ENCODE measurements around the gene SCYL2.
"Not testable (repeated sequence)": the region's sequence is repeated elsewhere in the genome, so short reads cannot be mapped to it uniquely, and the experiment has no call there.

The SCYL2 gene

DNA sequence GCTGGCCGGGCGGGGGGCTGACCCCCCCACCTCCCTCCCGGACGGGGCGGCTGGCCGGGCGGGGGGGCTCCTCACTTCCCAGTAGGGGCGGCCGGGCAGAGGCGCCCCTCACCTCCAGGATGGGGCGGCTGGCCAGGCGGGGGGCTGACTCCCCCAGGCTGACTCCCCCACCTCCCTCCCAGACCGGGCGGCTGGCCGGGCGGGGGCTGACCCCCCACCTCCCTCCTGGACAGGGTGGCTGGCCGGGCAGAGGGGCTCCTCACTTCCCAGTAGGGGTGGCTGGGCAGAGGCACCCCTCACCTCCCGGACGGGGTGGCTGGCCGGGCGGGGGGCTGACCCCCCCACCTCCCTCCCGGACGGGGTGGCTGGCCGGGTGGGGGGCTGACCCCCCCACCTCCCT is 27.4 kb downstream of the SCYL2 start:
- H3K27me3 ChIP-seq (ENCODE audit: low read depth, low read length); H3K4me1 ChIP-seq (ENCODE audit: control insufficient read depth in 1 of 2, insufficient read depth in 2 of 2, low read length in 2 of 2); H3K9me3 ChIP-seq (ENCODE audit: control insufficient read depth in 1 of 2, low read length in 2 of 2); H3K4me3 ChIP-seq (ENCODE audit: low read depth in 1 of 2, low read length in 2 of 2); H3K27ac ChIP-seq (ENCODE audit: low read length): not testable (repeated sequence)
- peaks cover 3 to 18% of the 10 kb centered on the region in 2 donors for H3K36me3 ChIP-seq (ENCODE audit: control insufficient read depth in 1 of 2, insufficient read depth in 2 of 2, low read length in 2 of 2)

GRCh38 chr12:100295764-100296555 is 29.0 kb downstream of the SCYL2 start:
- Histone ChIP-seq H3K9me3 (ENCODE audit: control insufficient read depth in 1 of 2, low read length in 2 of 2) (no peaks in the 10 kb centered on the region), H3K4me1 (ENCODE audit: control insufficient read depth in 1 of 2, insufficient read depth in 2 of 2, low read length in 2 of 2) (no peaks in the 10 kb centered on the region), H3K27me3 (ENCODE audit: low read depth, low read length) (no peaks in the 10 kb centered on the region), H3K36me3 (ENCODE audit: control insufficient read depth in 1 of 2, insufficient read depth in 2 of 2, low read length in 2 of 2) (peaks cover 10 to 34% of the 10 kb centered on the region in 2 donors), H3K4me3 (ENCODE audit: low read depth in 1 of 2, low read length in 2 of 2) (no peak overlapping the region), H3K27ac (ENCODE audit: low read length) (no peak overlapping the region)

DNA sequence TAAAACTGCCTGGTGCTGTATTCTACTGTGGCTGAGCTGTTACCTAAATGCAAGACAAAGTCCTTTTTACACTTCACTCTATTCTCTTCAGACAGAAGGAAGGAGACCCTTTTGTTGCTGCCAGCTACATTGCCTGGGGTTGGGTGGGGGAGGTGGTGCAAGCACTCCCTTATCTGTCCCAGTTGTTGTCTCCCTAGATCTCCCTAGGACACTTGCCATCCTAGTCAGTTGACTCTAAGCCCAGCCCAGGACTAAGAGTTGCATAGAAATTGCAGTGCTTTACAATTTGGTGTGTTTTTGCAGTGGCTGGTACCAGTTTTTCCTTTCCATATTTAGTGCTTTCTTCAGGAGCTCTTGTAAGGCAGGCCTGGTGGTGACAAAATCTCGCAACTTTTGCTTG is 35.1 kb downstream of the SCYL2 start:
- H3K9me3 ChIP-seq (ENCODE audit: control insufficient read depth in 1 of 2, low read length in 2 of 2), result no peaks in the 10 kb centered on the region
- H3K4me1 ChIP-seq (ENCODE audit: control insufficient read depth in 1 of 2, insufficient read depth in 2 of 2, low read length in 2 of 2), result no peaks in the 10 kb centered on the region
- H3K27ac ChIP-seq (ENCODE audit: low read length), result no peak overlapping the region
- H3K27me3 ChIP-seq (ENCODE audit: low read depth, low read length), result no peaks in the 10 kb centered on the region
- H3K4me3 ChIP-seq (ENCODE audit: low read depth in 1 of 2, low read length in 2 of 2), result no peak overlapping the region
- H3K36me3 ChIP-seq (ENCODE audit: control insufficient read depth in 1 of 2, insufficient read depth in 2 of 2, low read length in 2 of 2), result peaks cover 11 to 45% of the 10 kb centered on the region in 2 donors

- peaks cover 11 to 41% of the 10 kb centered on the region in 2 donors for H3K36me3 ChIP-seq (ENCODE audit: control insufficient read depth in 1 of 2, insufficient read depth in 2 of 2, low read length in 2 of 2)
- no peaks in the 10 kb centered on the region for H3K4me1 ChIP-seq (ENCODE audit: control insufficient read depth in 1 of 2, insufficient read depth in 2 of 2, low read length in 2 of 2)
- H3K9me3 ChIP-seq (ENCODE audit: control insufficient read depth in 1 of 2, low read length in 2 of 2), result no peaks in the 10 kb centered on the region
- H3K4me3 ChIP-seq (ENCODE audit: low read depth in 1 of 2, low read length in 2 of 2), result no peak overlapping the region
- H3K27me3 ChIP-seq (ENCODE audit: low read depth, low read length), result no peaks in the 10 kb centered on the region
- no peak overlapping the region for H3K27ac ChIP-seq (ENCODE audit: low read length)
These were observed 36.9 kb downstream of the SCYL2 start for GRCh38 chr12:100303831-100304230.

DNA sequence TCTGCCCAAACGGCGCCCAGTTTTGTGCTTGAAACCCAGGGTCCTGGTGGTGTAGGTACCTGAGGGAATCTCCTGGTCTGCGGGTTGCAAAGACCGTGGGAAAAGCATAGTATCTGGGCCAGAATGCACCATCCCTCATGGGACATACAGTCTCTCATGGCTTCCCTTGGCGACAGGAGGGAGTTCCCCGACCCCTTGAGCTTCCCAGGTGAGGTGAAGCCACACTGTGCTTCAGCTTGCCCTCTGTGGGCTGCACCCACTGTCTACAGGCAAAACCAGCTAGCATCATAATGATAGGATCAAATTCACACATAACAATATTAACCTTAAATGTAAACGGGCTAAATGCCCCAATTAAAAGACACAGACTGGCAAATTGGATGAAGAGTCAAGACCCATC is 37.4 kb downstream of the SCYL2 start:
- H3K9me3 ChIP-seq (ENCODE audit: control insufficient read depth in 1 of 2, low read length in 2 of 2); H3K27me3 ChIP-seq (ENCODE audit: low read depth, low read length); H3K4me3 ChIP-seq (ENCODE audit: low read depth in 1 of 2, low read length in 2 of 2); H3K27ac ChIP-seq (ENCODE audit: low read length); H3K4me1 ChIP-seq (ENCODE audit: control insufficient read depth in 1 of 2, insufficient read depth in 2 of 2, low read length in 2 of 2): not testable (repeated sequence)
- H3K36me3 ChIP-seq (ENCODE audit: control insufficient read depth in 1 of 2, insufficient read depth in 2 of 2, low read length in 2 of 2), result peaks cover 8 to 38% of the 10 kb centered on the region in 2 donors

GRCh38 chr12:100308138-100308537 is 41.2 kb downstream of the SCYL2 start:
- H3K27me3 ChIP-seq (ENCODE audit: low read depth, low read length); H3K4me1 ChIP-seq (ENCODE audit: control insufficient read depth in 1 of 2, insufficient read depth in 2 of 2, low read length in 2 of 2); H3K9me3 ChIP-seq (ENCODE audit: control insufficient read depth in 1 of 2, low read length in 2 of 2); H3K4me3 ChIP-seq (ENCODE audit: low read depth in 1 of 2, low read length in 2 of 2); H3K27ac ChIP-seq (ENCODE audit: low read length): not testable (repeated sequence)
- H3K36me3 ChIP-seq (ENCODE audit: control insufficient read depth in 1 of 2, insufficient read depth in 2 of 2, low read length in 2 of 2), result peaks cover 15 to 24% of the 10 kb centered on the region in 2 donors

DNA sequence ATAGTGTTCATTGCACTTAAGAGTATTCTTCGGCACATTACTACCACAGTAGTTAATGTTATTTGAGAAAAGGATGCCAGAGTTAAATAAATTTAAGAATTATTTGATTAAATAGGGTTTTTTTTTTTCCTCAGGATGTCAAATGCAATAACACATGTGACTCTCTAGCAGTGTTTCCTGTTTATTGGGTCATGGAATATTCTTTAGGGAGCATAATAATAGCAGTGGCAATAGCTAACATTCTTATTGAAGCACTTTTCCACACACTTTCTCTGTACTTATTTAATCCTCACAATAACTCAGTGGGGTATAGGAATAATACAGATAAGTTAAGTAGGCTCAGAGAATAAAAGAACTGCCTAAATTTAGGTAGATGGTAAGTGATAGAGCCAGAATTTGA is 44.3 kb downstream of the SCYL2 start:
- Histone ChIP-seq H3K4me1 (ENCODE audit: control insufficient read depth in 1 of 2, insufficient read depth in 2 of 2, low read length in 2 of 2) (no peaks in the 10 kb centered on the region), H3K36me3 (ENCODE audit: control insufficient read depth in 1 of 2, insufficient read depth in 2 of 2, low read length in 2 of 2) (peaks cover 26 to 32% of the 10 kb centered on the region in 2 donors), H3K27me3 (ENCODE audit: low read depth, low read length) (no peaks in the 10 kb centered on the region)

GRCh38 chr12:100317371-100317770 is 50.4 kb downstream of the SCYL2 start:
- Histone ChIP-seq H3K27ac (ENCODE audit: low read length) (no peak overlapping the region), H3K9me3 (ENCODE audit: control insufficient read depth in 1 of 2, low read length in 2 of 2) (no peaks in the 10 kb centered on the region), H3K36me3 (ENCODE audit: control insufficient read depth in 1 of 2, insufficient read depth in 2 of 2, low read length in 2 of 2) (peaks cover 30 to 45% of the 10 kb centered on the region in 2 donors), H3K4me1 (ENCODE audit: control insufficient read depth in 1 of 2, insufficient read depth in 2 of 2, low read length in 2 of 2) (no peaks in the 10 kb centered on the region), H3K27me3 (ENCODE audit: low read depth, low read length) (no peaks in the 10 kb centered on the region), H3K4me3 (ENCODE audit: low read depth in 1 of 2, low read length in 2 of 2) (no peak overlapping the region)

More for the DNA sequence above, 44.3 kb downstream of the SCYL2 start:
- Histone ChIP-seq H3K27ac (ENCODE audit: low read length) (no peak overlapping the region), H3K9me3 (ENCODE audit: control insufficient read depth in 1 of 2, low read length in 2 of 2) (no peaks in the 10 kb centered on the region), H3K4me3 (ENCODE audit: low read depth in 1 of 2, low read length in 2 of 2) (no peak overlapping the region)

GRCh38 chr12:100324498-100324897 is 57.5 kb downstream of the SCYL2 start:
- Histone ChIP-seq H3K4me1 (ENCODE audit: control insufficient read depth in 1 of 2, insufficient read depth in 2 of 2, low read length in 2 of 2) (no peaks in the 10 kb centered on the region), H3K4me3 (ENCODE audit: low read depth in 1 of 2, low read length in 2 of 2) (no peak overlapping the region), H3K36me3 (ENCODE audit: control insufficient read depth in 1 of 2, insufficient read depth in 2 of 2, low read length in 2 of 2) (peaks cover 7 to 29% of the 10 kb centered on the region in 2 donors), H3K27me3 (ENCODE audit: low read depth, low read length) (no peaks in the 10 kb centered on the region), H3K9me3 (ENCODE audit: control insufficient read depth in 1 of 2, low read length in 2 of 2) (no peaks in the 10 kb centered on the region), H3K27ac (ENCODE audit: low read length) (no peak overlapping the region)

GRCh38 chr12:100326208-100326607 is 59.2 kb downstream of the SCYL2 start:
- Histone ChIP-seq H3K4me1 (ENCODE audit: control insufficient read depth in 1 of 2, insufficient read depth in 2 of 2, low read length in 2 of 2) (no peaks in the 10 kb centered on the region), H3K36me3 (ENCODE audit: control insufficient read depth in 1 of 2, insufficient read depth in 2 of 2, low read length in 2 of 2) (peaks cover 16 to 30% of the 10 kb centered on the region in 2 donors), H3K4me3 (ENCODE audit: low read depth in 1 of 2, low read length in 2 of 2) (no peak overlapping the region), H3K27ac (ENCODE audit: low read length) (no peak overlapping the region), H3K9me3 (ENCODE audit: control insufficient read depth in 1 of 2, low read length in 2 of 2) (no peaks in the 10 kb centered on the region), H3K27me3 (ENCODE audit: low read depth, low read length) (no peaks in the 10 kb centered on the region)

DNA sequence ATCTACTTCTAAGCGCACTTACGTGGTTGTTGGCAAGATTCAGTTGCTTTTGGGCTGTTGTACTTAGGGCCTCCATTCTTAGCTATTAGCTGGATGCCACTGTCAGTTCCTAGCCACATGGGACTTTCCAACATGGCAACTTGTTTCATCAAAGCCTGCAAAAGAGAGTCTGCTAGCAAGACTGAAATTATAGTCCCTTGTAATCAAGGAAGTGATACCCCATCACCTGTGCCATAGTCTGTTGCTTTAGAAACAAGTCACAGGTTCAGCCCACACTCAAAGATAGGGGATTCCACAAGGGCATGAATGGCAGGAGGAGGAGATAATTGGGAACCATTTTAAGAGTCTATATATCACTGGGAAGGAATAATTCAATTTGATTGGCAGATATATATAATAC is 62.8 kb downstream of the SCYL2 start:
- H3K36me3 ChIP-seq (ENCODE audit: control insufficient read depth in 1 of 2, insufficient read depth in 2 of 2, low read length in 2 of 2), result peaks cover 34 to 39% of the 10 kb centered on the region in 2 donors
- H3K27me3 ChIP-seq (ENCODE audit: low read depth, low read length), result no peaks in the 10 kb centered on the region
- H3K4me1 ChIP-seq (ENCODE audit: control insufficient read depth in 1 of 2, insufficient read depth in 2 of 2, low read length in 2 of 2), result peaks cover 0 to 7% of the 10 kb centered on the region in 2 donors
- no peaks in the 10 kb centered on the region for H3K9me3 ChIP-seq (ENCODE audit: control insufficient read depth in 1 of 2, low read length in 2 of 2)
- no peak overlapping the region for H3K4me3 ChIP-seq (ENCODE audit: low read depth in 1 of 2, low read length in 2 of 2)
- no peak overlapping the region for H3K27ac ChIP-seq (ENCODE audit: low read length)

GRCh38 chr12:100331871-100332270 is 64.9 kb downstream of the SCYL2 start:
- Histone ChIP-seq H3K36me3 (ENCODE audit: control insufficient read depth in 1 of 2, insufficient read depth in 2 of 2, low read length in 2 of 2) (peaks cover 44% of the 10 kb centered on the region in 2 donors), H3K27ac (ENCODE audit: low read length) (no peak overlapping the region), H3K9me3 (ENCODE audit: control insufficient read depth in 1 of 2, low read length in 2 of 2) (no peaks in the 10 kb centered on the region), H3K4me1 (ENCODE audit: control insufficient read depth in 1 of 2, insufficient read depth in 2 of 2, low read length in 2 of 2) (peaks cover 0 to 7% of the 10 kb centered on the region in 2 donors), H3K27me3 (ENCODE audit: low read depth, low read length) (no peaks in the 10 kb centered on the region), H3K4me3 (ENCODE audit: low read depth in 1 of 2, low read length in 2 of 2) (no peak overlapping the region)
